Activated T-cell treated with anti-CD3 and anti-CD28 coated beads, Interleukin-2, amount 50 U/mL, for 72 hours (primary cell): ENCODE data around the gene MEGF11. TPM values are rescaled to one million over a fixed set of nuclear protein-coding genes. Genes with fewer than 3 reads are reported as not detected.

Experiments
- ATAC-seq, 2 donors: fragments of 150-1000 bp; cut with Tn5 transposase; replicated peaks in 1 of 2; 2 replicates each; pipeline ENCODE4 v1.10.0; 2021; ENCODE audit warnings: moderate library complexity in 2 of 2, mild to moderate bottlenecking in 1 of 2
- DNase-seq, 2 donors: peaks; one replicate each; pipeline ENCODE4 v3.0.0; 2021 to 2022; ENCODE audit warnings: mixed read lengths in 1 of 2
- H3K27ac Mint-ChIP-seq: one replicate; pipeline ENCODE4 v1.8.0; 2022; ENCODE audit warnings: mild to moderate bottlenecking, moderate library complexity, mixed read lengths
- H3K27me3 Mint-ChIP-seq: one replicate; pipeline ENCODE4 v1.8.0; 2022; ENCODE audit warnings: low read depth, mixed read lengths
- H3K36me3 Mint-ChIP-seq, 2 donors: one replicate each; pipeline ENCODE4 v1.8.0; 2022; ENCODE audit warnings: mixed read lengths in 2 of 2, mild to moderate bottlenecking in 1 of 2; ENCODE audit not compliant: insufficient read depth in 2 of 2
- H3K4me1 Mint-ChIP-seq: one replicate; pipeline ENCODE4 v1.8.0; 2022; ENCODE audit warnings: low read depth, mixed read lengths
- H3K4me3 Mint-ChIP-seq, 2 donors: one replicate each; pipeline ENCODE4 v1.8.0; 2022; ENCODE audit warnings: mild to moderate bottlenecking in 2 of 2, mixed read lengths in 2 of 2, moderate library complexity in 2 of 2
- H3K9me3 Mint-ChIP-seq, 2 donors: one replicate each; pipeline ENCODE4 v1.8.0; 2022; ENCODE audit warnings: mixed read lengths in 2 of 2
- total RNA-seq, 2 donors: library from RNA; stranded (reverse); gene quantifications; one replicate each; pipeline ENCODE4 v1.2.3, GENCODE V29; 2022

The MEGF11 gene
- total RNA-seq, 2 donors from 2014 or later, result not detected

DNA sequence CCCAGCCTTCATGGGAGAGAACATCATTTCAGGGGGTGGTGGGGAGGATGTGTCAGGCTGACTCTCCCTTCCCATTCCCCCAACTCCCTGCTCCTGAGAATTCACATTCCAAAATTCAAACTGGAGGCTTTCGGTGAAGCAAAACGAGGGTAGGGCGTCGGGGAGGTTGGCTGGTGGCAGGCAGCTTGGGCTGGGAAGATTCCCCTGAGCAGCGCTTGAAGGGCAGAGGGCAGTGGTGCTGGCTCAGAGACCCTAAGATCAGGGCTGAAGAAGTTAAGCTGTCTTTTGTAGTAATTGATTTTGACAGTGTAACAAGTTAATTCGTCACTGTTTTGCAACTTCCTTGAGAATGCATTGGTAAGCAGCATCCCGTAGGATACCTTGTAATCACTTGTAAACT lies 196.5 kb downstream of the MEGF11 start:
- Mint-ChIP-seq H3K27ac (no peak overlapping the region), H3K36me3 (no peaks in the 10 kb centered on the region), H3K9me3 (no peaks in the 10 kb centered on the region), H3K4me1 (no peaks in the 10 kb centered on the region), H3K4me3 (no peak overlapping the region), H3K27me3 (no peaks in the 10 kb centered on the region)
- no peak for DNase-seq
- ATAC-seq, result no peak

DNA sequence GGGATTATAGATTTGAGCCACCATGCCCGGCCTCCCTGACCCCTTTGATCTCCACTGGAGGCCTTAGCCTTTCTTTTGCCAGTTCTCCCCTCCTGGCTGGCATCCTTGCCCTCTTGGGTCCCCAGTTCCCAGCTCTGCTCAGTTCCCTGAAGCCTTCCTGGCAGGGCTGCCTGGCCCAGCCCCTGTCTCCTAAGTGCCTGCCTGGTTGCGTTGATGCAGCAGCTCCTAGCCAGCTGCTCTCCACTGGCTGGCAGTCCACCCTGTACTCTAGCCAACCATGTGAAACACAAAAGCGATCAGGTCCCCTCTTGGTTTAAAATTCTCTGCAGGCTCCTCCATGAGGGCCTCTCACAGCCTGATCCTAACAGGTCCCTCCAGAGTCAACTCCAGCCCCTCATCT lies 199.6 kb downstream of the MEGF11 start:
- H3K9me3 Mint-ChIP-seq, result no peaks in the 10 kb centered on the region
- no peaks in the 10 kb centered on the region for H3K4me1 Mint-ChIP-seq
- DNase-seq (no peak), ATAC-seq (no peak)
- H3K4me3 Mint-ChIP-seq, result no peak overlapping the region
- H3K27me3 Mint-ChIP-seq, result no peaks in the 10 kb centered on the region
- H3K27ac Mint-ChIP-seq, result no peak overlapping the region
- H3K36me3 Mint-ChIP-seq, result no peaks in the 10 kb centered on the region

DNA sequence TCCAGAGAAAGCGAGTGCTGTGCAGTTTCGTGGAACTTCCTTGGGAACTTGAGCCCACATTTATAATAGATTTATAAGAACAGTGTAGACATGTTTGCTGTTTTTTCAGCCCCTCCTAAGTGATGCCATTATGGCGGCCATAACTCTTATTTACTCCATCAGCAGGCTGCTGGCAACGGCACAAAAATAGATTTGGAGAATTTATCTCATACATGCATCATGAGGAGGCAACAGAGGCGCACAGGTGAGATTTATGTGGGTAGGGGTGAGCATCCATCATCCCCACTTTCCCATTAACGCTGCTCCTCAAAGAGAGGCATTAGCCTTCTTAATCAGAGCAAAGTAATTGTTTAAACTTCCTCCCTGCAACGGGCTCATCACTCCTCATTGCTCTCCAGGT lies 201.7 kb downstream of the MEGF11 start:
- Mint-ChIP-seq H3K36me3 (no peaks in the 10 kb centered on the region), H3K27me3 (no peaks in the 10 kb centered on the region), H3K4me1 (no peaks in the 10 kb centered on the region), H3K9me3 (no peaks in the 10 kb centered on the region), H3K27ac (no peak overlapping the region), H3K4me3 (no peak overlapping the region)
- DNase-seq (no peak), ATAC-seq (no peak)

DNA sequence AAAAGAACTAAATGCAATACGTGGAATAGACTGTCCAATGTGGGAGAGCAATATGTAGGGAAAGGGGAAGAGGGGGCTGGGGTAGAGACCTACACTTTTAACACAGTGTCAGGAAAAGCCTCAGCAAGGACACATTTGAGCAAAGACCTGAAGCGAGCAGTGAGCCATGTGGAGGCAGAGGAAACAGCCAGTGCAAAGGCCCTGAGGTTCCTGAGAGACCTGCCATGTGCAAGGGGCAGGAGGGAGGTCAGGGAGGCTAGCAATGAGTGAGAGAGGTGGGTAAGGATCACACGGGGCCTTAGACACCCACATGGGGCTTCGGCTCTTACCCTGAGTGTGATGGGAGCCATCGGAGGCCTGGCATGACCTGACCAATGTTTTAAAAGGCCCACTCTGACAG lies 203.3 kb downstream of the MEGF11 start:
- no peak for DNase-seq
- no peaks in the 10 kb centered on the region for H3K4me1 Mint-ChIP-seq

DNA sequence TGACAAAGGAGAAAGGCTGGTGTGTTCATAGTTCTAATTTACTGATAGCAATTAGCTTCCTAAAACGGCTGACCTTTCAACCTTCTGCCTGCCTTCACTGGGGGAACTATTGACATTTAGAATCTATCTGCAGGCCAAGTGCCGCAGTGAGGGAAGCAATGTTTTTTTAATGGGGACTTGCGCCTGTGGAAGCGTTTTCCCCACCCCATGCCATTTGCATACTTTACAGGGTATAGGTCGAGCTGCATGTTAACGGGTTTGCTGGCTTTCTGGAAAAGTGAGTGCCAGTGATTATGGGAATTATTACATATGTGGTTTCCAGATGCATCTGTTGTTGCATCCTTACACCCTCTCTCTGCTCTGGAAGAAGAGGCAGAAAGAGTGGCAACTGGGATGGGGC lies 204.2 kb downstream of the MEGF11 start:
- Mint-ChIP-seq H3K4me3 (no peak overlapping the region), H3K9me3 (no peaks in the 10 kb centered on the region), H3K27ac (no peak overlapping the region), H3K27me3 (no peaks in the 10 kb centered on the region), H3K4me1 (no peaks in the 10 kb centered on the region), H3K36me3 (no peaks in the 10 kb centered on the region)
- ATAC-seq (no peak), DNase-seq (no peak)

More for the DNA sequence above, 203.3 kb downstream of the MEGF11 start:
- Mint-ChIP-seq H3K9me3 (no peaks in the 10 kb centered on the region), H3K27ac (no peak overlapping the region), H3K36me3 (no peaks in the 10 kb centered on the region), H3K27me3 (no peaks in the 10 kb centered on the region), H3K4me3 (no peak overlapping the region)
- no peak for ATAC-seq

DNA sequence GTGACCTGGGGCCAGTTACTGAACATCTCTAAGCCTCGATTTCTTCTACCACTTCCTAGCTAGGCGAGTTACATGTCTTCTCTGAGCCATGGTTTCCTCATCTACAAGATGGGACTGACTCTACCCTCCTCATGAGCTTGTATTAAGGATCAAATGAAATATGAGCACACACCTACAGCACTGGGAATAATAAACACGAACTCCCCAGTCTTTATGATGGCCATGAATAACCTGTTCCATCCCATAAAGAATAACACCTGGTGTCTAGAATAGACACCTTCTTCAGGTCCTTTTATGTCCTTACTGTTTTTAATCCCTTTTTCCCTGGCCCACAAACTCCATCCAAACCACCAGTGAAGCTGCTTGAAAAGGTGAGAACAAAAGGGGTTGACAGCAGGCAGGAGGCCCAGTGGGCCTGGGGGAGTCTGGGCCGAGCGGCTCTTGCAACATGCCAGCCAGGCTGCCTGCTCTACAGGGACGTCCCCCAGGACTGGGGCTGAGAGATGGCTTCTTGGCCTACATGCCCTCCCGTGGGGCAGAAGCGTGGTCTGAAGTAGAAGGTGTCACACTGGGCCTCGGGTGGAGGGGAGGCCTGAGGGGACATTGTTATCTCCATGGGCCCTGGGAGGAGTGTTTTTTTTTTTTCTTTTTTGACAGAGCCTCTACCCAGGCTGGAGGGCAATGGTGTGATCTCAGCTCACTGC lies 206.1 kb downstream of the MEGF11 start:
- no peak overlapping the region for H3K4me3 Mint-ChIP-seq
- H3K27me3 Mint-ChIP-seq, result no peaks in the 10 kb centered on the region
- no peak overlapping the region for H3K27ac Mint-ChIP-seq
- H3K4me1 Mint-ChIP-seq, result no peaks in the 10 kb centered on the region
- H3K9me3 Mint-ChIP-seq, result no peaks in the 10 kb centered on the region
- H3K36me3 Mint-ChIP-seq, result no peaks in the 10 kb centered on the region
- ATAC-seq (no peak), DNase-seq (no peak)

DNA sequence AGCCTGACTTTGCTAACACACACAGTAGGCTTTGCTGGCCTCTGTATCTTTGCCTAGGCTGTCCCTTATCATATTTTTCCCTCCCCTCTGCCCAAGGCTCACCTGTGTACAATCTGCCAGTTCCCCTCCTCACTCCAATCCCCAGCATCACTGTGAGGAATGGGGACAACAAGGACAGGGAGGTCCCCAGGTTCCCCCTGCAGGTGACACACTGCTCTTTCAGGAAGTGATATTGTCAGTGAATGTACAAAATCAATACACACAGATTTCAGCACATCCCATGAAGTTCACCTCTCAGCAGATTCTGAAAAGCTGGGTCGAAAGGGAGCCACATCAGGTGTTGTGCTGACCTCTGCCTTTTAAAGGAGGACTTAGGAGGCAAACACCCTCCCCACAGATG lies 206.8 kb downstream of the MEGF11 start:
- H3K36me3 Mint-ChIP-seq, result no peaks in the 10 kb centered on the region
- no peaks in the 10 kb centered on the region for H3K27me3 Mint-ChIP-seq
- no peak for DNase-seq
- no peaks in the 10 kb centered on the region for H3K4me1 Mint-ChIP-seq
- no peak for ATAC-seq
- H3K9me3 Mint-ChIP-seq, result no peaks in the 10 kb centered on the region
- no peak overlapping the region for H3K27ac Mint-ChIP-seq
- no peak overlapping the region for H3K4me3 Mint-ChIP-seq

DNA sequence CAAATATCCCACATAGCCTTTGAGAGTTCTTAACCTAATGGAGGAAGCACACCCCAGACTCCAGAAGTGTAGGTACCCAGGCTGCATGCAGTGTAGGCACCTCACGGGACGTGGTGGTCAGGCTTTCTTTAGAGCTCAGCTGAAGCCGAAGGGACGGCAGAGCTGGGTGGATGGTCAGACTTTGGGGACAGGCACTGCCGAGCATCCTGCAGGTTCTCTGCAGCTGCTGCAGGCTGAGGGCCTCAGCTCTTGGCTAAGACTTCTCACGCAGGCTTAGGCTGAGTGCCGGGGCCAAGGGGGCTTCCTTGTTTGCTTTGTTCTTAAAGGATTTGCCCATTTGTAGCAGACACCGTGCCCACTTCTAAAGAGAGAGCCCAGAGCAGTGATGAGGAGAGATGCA lies 207.2 kb downstream of the MEGF11 start:
- Mint-ChIP-seq H3K4me1 (no peaks in the 10 kb centered on the region), H3K4me3 (no peak overlapping the region), H3K36me3 (no peaks in the 10 kb centered on the region), H3K27ac (no peak overlapping the region), H3K9me3 (no peaks in the 10 kb centered on the region), H3K27me3 (no peaks in the 10 kb centered on the region)
- ATAC-seq (no peak), DNase-seq (no peak)

DNA sequence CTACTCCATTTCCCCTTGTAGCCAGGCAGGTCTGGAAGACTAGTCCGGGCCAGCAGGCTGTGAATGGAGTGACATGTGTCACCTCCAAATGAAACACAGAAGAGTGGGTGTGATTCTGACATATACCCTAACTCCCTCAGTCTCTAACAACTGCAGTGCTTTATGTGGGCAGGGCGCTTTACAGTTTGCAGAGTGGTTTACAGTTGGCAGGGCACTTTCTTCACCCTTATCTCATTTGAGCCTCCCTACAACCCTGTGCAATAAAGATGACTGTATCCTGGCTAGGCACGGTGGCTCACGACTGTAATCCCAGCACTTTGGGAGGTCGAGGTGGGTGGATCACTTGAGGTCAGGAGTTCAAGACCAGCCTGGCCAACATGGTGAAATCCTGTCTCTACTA lies 208.0 kb downstream of the MEGF11 start:
- no peak overlapping the region for H3K27ac Mint-ChIP-seq

DNA sequence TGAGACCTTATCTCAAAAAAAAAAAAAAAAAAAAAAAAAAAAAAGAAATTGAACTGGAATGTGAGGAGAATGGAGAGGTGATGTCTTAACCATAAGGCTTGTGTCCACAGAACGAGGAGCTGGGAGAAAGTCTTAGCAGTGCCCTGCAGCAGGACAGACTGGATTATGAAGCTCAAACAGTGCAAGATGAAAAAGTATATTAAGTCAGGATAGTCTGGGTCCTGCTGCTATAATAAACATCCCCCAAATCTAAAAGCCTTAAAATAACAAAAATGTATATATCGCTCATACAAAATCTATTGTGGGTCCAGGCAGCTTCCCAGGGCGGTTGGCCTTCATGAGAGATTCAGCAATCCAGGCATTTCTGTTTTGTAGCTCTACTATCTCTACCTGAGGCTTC lies 208.7 kb downstream of the MEGF11 start:
- H3K27me3 Mint-ChIP-seq, result peaks cover 7% of the 10 kb centered on the region
- no peaks in the 10 kb centered on the region for H3K36me3 Mint-ChIP-seq
- H3K4me3 Mint-ChIP-seq, result no peak overlapping the region
- H3K9me3 Mint-ChIP-seq, result no peaks in the 10 kb centered on the region
- H3K27ac Mint-ChIP-seq, result no peak overlapping the region
- H3K4me1 Mint-ChIP-seq, result no peaks in the 10 kb centered on the region
- ATAC-seq, result no peak
- no peak for DNase-seq

More for the DNA sequence above, 208.0 kb downstream of the MEGF11 start:
- no peak for DNase-seq
- ATAC-seq, result no peak
- Mint-ChIP-seq H3K27me3 (peaks cover under 1% of the 10 kb centered on the region), H3K36me3 (no peaks in the 10 kb centered on the region), H3K9me3 (no peaks in the 10 kb centered on the region), H3K4me1 (no peaks in the 10 kb centered on the region), H3K4me3 (no peak overlapping the region)

DNA sequence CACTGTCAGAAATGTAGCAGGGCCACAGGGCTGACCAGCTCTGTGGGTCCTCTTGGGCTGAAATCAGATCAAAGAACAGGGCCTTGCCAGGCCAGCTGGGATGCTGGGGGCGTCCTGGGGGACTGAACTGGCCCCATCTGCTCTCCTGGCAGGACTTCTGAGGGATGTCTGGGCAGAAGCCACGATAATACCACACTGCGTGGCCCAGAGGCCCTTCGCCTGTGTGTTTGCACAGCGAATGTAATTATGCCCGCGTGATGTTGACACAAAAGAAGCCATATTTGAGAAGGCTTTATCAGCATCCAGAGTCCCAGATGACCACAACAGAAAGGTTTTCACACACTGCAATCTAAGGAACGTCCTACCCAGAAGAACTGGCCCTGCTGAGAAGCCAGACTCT lies 210.3 kb downstream of the MEGF11 start:
- ATAC-seq, result no peak
- no peak overlapping the region for H3K27ac Mint-ChIP-seq
- DNase-seq, result no peak
- H3K9me3 Mint-ChIP-seq, result no peaks in the 10 kb centered on the region
- H3K36me3 Mint-ChIP-seq, result no peaks in the 10 kb centered on the region
- H3K4me1 Mint-ChIP-seq, result no peaks in the 10 kb centered on the region
- H3K4me3 Mint-ChIP-seq, result no peak overlapping the region
- H3K27me3 Mint-ChIP-seq, result peaks cover 7% of the 10 kb centered on the region

DNA sequence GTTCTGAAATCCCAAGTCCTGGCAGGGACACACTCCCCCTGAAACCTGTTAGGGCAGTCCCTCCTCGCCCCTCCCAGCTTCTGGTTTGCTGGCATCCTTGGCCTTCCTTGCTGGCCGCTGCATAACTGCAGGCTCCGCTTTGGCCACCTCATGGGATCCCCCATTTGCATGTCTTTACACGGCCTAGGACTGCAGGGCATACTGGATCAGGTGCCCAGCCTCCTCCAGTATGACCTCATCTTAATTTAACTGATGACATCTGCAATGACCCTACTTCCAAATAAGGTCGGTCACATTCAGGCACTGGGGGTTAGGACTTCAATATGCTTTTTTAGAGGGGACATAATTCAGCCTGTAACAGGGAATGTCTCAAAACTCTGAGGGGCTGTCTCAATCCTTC lies 210.9 kb downstream of the MEGF11 start:
- DNase-seq (no peak), ATAC-seq (no peak)
- Mint-ChIP-seq H3K4me3 (no peak overlapping the region), H3K27ac (no peak overlapping the region), H3K27me3 (peaks cover 13% of the 10 kb centered on the region), H3K9me3 (no peaks in the 10 kb centered on the region), H3K36me3 (no peaks in the 10 kb centered on the region), H3K4me1 (no peaks in the 10 kb centered on the region)

DNA sequence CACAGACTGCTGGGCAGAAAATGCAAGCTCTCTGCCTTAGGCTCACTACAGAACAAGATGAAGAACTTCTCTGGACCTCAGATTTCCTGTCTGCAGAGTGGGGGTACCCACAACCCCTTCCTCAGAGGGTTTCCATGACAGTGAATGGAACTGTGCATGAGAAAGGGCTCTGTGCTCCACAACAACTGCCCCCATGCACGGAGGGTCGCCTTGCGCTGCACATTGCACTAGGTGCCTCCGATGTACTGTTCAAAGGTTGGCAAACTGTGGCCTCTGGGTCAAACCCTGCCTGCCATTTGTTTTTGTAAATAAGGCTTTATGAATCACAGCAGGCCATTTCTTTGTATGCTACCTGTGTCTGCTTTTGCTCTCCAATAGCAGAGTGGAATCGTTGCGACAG lies 212.3 kb downstream of the MEGF11 start:
- no peak overlapping the region for H3K27ac Mint-ChIP-seq
- ATAC-seq (no peak), DNase-seq (no peak)
- no peak overlapping the region for H3K4me3 Mint-ChIP-seq
- peaks cover 1% of the 10 kb centered on the region for H3K4me1 Mint-ChIP-seq
- no peaks in the 10 kb centered on the region for H3K36me3 Mint-ChIP-seq
- no peaks in the 10 kb centered on the region for H3K9me3 Mint-ChIP-seq
- peaks cover 26% of the 10 kb centered on the region for H3K27me3 Mint-ChIP-seq

DNA sequence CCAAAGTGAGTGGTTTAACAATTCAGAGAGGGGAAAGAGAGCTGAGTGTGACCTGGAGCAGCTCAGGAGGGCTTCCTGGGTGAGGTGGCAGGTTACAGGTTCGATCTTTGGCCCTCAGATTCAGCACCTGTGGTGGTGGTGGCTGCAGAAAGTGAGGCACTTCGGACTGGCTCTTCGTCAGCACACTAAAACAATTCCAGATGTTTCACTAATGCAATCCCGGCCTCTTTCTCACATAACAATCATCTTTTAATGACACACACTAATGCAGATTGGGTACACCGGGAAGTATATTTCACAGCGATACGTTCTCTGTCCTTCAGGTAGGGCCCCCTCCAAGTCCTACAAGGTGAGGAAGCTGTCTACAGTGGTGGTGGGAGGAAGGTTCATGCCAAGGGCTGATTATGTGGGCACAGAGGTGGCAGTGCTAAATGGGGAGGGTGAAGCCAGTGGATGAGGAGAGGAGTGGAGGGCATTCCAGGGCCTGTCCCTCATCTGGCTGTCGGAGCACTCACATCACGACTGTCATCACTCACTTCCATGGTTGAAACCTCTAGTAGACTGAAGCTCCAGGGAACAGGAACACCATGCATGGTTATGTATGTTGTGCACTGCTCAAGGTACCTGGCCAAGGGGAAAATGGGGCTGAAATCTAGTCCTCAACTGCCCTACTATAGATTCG lies 213.2 kb downstream of the MEGF11 start:
- Mint-ChIP-seq H3K4me3 (no peak overlapping the region), H3K4me1 (peaks cover 4% of the 10 kb centered on the region), H3K9me3 (no peaks in the 10 kb centered on the region), H3K27ac (no peak overlapping the region), H3K27me3 (peaks cover 29% of the 10 kb centered on the region), H3K36me3 (peaks cover 0 to 2% of the 10 kb centered on the region in 2 donors)
- no peak for DNase-seq
- no peak for ATAC-seq
